GM21367 (cell line): ENCODE results near the gene EHD4.

ENCODE experiments used
- ATAC-seq: cut with Tn5 transposase; IDR thresholded peaks from one replicate; pipeline ENCODE4 v1.9.1; 2021; ENCODE audit not compliant: unreplicated experiment

EHD4 gene

GRCh38 chr15:41921639-41922038 is 50.7 kb downstream of the EHD4 start:
- ATAC-seq, result no peak

DNA sequence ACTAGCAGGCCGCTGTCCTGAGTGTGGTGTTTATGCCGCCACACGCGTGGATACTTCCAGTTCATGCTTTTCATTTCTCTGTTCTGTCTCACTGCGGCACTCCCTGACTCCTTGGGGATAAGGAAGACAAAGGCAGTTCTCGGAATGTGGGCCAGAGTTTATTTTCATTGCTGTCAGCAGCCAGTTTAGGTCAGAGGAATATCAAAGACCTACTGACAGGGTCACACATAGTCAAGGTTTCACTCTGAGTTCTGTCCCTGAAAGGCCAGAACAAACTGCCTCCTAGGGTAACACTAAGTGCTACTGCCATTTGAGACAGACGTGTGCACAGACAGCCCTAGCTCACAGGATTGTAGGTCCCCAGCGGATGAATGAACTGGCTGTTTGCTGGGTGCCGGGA is 51.2 kb downstream of the EHD4 start:
- no peak for ATAC-seq

DNA sequence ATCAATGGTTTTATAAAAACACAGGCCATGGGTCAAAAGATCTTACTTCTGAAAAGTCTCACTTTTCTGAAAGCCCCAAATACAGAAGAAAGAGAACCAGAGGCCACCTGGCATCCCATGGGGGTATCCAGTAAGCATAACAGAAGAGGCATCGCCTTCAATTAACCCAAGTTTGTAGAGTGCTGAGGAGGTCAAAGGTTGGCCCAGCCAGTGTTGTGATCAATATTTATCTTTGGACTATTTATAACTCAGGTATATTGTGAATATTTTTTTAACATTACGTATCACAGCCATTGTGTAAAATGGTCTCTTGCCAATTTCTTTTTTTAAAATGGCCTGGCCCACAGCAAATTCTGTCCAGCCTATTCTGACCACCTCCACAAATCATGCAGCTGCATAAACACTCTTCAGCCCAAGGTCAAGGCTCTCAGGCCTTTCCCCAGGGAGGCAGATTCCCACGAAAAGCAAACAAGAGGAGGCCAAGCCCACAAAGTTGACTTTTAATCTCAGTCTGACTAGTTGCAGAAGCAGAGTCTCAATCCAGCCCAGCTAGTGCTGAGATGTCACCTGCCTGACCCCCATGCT is 52.3 kb downstream of the EHD4 start:
- no peak for ATAC-seq

DNA sequence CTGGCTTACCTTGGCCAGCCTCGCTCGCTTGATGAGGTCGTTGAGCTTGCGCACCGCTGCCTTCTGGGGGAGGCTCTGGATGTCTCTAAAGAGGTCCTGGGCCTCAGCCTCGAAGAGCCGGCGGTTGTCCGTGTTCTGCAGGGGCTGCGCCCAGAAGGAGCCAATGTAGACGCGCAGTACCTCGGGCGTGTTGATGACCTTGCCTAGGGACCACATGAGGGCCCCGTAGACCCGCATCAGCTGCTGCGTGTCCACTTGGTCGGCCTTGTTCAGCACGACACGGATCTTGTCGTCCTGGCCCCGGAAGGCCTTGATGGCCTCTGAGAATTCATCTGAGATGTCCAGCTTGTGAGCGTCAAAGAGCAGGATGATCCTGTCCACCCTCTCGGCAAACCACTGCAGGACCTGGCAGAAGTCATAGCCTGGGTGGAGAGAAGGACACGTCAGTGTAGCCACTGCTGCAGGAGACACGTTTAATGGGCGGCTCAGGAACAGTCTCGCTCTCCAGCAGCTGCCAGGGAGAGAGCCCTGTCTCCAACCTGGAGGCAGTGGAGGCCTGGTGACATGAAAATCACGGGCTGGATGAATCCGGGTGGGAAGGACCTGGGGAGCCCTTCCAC is 53.0 kb downstream of the EHD4 start:
- no peak for ATAC-seq

GRCh38 chr15:41918506-41919126 is 53.7 kb downstream of the EHD4 start:
- no peak for ATAC-seq

DNA sequence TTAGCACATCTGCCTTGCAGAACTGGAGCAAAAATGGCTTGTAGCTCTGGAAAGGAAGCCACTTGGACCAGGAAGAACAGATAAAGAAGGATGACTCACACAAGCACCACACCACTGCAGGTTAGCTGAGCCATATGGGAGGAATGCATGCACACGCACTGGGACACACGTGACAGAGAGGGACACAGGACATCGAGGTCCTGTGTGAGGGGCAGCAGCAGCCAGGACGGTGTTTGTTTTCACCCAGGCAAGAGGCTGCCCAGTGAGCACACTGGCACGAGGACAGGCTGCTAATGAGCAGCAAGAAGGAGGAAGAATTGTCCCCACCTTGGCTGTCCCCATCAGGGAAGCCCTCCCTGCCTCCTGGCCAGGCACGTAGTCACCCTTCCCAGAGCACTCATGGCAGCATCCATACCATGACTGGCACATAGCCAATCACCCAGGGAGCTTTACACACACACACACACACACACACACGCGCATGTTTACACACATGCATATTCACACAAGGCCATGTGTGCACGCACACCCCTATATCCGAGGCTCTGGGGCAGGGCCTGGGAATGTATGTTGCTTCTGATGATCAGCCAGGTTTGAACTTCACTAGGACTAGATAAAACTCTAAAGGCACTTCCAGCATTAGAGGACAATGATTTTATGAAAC is 54.5 kb downstream of the EHD4 start:
- ATAC-seq, result no peak

GRCh38 chr15:41915255-41915994 is 56.9 kb downstream of the EHD4 start:
- ATAC-seq, result no peak

- ATAC-seq, result no peak
Observed at GRCh38 chr15:41914411-41914810, 57.9 kb downstream of the EHD4 start.

DNA sequence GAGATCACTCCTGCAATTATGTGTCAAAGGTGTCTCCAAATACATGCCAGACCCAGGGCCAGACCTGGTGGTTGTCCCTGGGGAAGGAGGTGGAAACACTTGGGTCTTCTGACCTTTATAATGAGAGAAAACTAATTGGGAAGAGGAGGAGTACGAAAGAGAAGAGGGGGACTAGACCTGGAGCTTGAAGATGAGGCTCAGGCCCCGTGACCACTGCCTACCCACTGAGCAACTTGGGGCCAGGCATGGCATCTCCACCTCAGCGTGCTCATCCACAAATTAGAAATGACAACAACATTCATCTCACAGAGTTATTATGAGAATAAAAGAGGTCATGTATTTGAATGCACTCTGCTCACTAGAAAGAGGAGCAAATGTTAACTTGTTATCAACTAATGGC is 59.1 kb downstream of the EHD4 start:
- no peak for ATAC-seq

DNA sequence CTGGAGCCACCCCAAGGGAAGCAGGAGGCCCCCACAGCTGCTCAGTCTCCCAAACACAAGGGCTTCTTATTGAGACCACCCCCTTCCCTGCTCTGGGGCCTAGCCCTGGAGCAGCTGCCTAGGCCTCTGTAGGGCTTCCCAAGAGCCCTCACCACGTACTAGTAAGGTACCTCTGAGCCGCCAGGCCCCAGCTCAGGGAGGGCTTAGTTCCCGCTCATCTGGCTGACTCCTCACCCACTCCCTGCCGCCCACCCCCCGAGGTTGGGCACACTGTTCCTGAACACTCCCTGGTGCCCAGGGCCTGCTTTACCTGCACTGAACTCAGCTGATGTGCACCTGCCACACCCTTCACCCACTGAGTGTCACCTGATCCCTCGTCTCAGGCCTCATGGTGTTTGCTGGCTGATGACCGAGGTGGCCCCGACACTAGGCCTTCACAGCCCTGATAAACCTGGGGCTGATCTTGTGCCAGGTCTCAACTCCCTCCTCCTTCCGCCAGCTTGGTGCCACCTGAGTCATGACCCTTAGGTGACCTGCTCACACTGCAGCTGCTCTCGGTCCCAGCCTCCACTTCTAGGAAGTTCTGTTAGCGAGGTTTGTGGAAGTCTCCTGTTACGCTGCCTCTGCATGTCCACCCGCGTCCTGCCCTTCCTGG is 60.5 kb downstream of the EHD4 start:
- ATAC-seq, result no peak

GRCh38 chr15:41908736-41909461 is 63.5 kb downstream of the EHD4 start:
- ATAC-seq, result no peak

DNA sequence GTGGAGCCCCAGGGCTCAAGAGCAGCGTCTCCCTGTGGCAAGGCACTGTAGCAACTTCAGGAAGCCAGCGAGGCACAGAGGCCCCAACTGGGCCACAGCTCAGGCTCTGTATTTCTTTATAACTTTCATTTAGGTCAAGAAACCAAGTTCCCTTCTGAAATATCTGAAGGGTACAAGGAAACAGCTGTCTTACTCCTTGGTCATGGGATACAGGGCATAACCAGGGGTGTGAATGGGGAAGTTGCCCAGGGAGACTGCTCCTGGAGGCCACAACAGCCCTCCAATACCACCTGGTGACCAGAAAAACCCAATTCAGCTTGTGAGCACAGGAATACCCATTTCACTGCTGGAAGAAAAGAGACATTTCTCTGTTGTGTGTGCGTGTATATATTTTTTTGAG is 65.2 kb downstream of the EHD4 start:
- no peak for ATAC-seq

DNA sequence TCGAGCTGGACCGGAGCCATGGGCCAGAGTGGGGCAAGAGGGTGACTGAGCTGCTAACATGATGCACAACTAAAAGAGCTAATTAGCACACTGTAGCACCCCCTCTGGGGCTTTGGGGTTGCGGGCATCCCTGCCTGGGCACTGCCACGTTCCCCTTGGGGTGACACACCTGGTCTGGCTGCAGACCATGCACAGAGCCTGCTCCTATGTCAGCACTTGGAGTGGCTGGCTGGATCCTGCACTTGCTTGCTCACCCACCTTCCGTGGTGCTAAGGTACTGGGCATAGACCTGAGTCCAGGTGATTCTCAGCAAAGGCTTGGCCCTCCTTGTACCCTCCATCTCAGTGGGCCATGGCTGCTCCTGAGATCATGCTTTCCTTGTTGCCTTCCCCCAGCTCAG is 65.7 kb downstream of the EHD4 start:
- ATAC-seq, result no peak

DNA sequence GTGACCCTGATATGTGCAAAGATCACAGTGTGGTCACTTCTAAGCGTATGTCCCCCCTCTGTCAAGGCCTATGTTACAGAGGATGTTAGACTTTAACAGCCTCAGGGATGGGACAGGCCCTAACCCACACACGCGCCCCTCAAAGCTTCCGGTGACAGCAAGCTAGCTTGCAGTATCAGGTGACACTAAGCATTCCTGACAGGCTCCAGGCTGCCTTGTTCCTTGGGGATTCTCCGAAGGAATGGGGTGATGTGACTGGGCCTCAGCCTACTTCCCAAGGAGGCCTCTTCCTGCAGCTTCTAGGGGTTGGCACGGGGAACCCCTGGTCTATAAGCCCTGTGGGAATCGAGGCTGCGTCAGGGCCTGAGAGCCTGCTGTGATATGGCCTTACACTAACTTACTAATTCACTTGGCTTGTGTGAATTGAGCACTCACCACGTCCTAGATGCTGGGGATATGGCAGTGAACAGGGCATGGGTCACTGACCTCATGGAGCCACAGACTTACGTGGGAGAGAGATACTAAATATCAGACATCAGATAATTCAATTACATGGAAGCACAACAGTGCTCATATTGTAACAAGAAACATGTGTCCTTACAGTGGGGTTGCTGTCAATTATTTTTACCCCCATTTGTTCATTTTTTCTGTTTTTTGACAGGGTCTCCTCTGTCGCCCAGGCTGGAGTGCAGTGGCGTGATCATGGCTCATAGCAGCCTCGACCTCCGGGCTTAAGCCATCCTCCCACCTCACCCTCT is 67.1 kb downstream of the EHD4 start:
- no peak for ATAC-seq

DNA sequence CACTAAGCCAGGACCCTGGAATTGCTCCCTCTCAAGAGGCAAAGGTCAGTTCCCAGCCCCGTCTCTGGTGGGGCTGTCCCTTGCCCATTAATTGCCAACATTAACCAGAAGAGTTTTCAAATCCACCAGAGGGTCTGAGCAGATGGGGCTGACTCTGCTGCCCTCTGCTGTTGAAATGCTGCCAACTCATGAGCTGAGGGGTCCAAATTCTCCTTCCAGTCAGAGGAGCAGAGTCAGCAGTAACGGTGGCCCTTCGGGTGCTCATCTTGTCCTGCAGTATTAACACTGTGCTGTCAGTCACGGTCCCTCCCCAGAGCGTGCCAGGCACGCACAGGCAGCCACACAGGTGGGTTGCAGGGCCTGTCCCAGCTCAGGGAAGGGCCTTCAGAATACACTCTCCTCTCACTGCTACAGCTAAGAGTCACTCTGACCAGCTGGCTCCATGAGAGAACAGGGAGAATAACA is 67.8 kb downstream of the EHD4 start:
- ATAC-seq, result no peak

DNA sequence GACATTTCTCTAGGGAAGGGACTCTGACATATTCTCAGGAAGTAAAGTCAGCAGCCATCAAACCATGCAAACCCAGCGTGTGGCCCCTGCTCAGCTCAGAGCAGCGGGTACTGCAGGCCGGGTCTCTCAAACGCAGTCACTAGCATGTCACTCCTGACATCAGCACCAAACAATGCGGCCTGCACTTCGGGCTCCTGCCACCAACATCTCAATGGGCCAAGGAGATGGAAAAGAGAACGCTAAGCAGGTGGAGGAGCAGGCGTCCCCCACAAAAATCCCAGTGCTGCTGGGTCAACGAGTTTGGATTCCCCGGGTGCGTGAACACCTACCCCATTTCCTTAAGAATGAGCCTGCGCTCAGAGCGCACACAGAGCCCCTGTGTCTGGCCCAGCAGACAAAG is 68.6 kb downstream of the EHD4 start:
- no peak for ATAC-seq

GRCh38 chr15:41901431-41901830 is 70.9 kb downstream of the EHD4 start:
- ATAC-seq, result no peak

DNA sequence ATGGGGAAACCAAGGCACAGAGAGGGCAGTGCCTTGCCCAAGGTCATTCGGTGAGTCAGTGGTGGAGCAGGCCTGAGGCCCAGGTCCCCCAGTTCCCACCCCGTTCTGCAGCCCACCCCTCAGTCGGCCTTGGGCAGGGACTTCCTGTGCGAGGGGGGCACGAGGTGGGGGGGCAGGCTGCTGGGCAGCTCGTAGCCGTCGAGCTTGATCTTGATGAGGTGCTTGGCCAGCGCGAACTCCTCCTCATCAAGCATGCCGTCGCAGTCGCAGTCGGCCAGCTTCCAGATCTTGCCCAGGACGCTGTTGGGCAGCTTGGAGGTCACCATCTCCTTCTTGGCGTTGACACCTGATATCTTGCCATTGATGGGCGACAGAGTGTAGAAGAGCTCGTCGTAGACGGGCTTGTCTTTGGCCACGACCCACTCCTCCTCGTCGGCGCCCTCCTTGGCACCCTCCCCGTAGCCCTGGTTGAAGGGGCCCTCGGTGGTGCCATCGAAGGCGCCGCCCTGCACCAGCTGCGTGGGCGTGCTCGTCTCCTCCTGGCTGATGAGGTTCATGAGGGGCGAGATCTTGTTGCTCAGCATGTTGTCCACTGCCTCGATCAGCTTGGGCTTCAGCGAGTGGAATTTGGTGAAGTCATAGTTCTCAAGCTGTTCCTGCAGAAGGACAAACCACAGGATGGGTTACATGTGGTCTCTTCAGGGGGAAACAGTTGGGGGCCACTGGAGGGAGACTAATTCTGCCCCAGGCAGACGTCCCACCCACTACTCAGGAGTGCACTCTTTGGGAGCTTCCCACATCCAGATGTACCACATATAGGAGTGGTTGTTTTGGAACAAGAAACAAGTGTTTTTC is 71.6 kb downstream of the EHD4 start:
- no peak for ATAC-seq
